22Rv1 (cell line): ENCODE results near the gene HIVEP3.
"Not testable (repeated sequence)": the region's sequence is repeated elsewhere in the genome, so short reads cannot be mapped to it uniquely, and the experiment has no call there.

Source experiments
- H3K27ac ChIP-seq: fragments of 450-650 bp; 2 replicates; pipeline ENCODE4 v1.5.1; 2017
- ZFX ChIP-seq: fragments of 450-650 bp; IDR thresholded peaks from 2 replicates; pipeline ENCODE4 v1.6.1; 2017; ENCODE audit warnings: antibody characterized with exemption, borderline replicate concordance
- TF ChIP-seq, protein P1 (sequence below): fragments of 450-650 bp; IDR thresholded peaks from 2 replicates; pipeline ENCODE4 v1.5.1; 2017; ENCODE audit warnings: mild to moderate bottlenecking

The HIVEP3 gene

DNA sequence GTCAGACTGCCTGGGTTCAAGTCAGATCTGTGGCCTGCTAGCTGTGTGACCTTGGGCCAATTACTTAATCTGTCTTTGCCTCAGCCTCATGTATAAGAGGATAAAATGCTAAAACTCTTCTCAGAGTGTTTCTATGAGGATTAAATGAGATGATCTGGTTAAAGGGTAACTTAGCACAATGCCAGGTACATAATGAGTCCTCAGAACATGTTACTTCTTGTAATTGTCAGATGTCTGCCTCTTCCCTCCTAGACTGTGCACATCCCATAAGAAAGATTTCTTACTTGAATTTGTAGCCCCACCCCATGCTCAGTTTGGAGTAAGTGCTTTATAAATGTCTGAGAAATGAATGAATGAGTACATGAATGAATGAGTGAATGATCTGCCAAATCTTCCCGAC, 34.6 kb upstream of the HIVEP3 start:
- TF ChIP-seq, protein P1, sequence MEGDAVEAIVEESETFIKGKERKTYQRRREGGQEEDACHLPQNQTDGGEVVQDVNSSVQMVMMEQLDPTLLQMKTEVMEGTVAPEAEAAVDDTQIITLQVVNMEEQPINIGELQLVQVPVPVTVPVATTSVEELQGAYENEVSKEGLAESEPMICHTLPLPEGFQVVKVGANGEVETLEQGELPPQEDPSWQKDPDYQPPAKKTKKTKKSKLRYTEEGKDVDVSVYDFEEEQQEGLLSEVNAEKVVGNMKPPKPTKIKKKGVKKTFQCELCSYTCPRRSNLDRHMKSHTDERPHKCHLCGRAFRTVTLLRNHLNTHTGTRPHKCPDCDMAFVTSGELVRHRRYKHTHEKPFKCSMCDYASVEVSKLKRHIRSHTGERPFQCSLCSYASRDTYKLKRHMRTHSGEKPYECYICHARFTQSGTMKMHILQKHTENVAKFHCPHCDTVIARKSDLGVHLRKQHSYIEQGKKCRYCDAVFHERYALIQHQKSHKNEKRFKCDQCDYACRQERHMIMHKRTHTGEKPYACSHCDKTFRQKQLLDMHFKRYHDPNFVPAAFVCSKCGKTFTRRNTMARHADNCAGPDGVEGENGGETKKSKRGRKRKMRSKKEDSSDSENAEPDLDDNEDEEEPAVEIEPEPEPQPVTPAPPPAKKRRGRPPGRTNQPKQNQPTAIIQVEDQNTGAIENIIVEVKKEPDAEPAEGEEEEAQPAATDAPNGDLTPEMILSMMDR: no peak
- TF ChIP-seq ZFX: no peak
- no peak overlapping the region for H3K27ac ChIP-seq

DNA sequence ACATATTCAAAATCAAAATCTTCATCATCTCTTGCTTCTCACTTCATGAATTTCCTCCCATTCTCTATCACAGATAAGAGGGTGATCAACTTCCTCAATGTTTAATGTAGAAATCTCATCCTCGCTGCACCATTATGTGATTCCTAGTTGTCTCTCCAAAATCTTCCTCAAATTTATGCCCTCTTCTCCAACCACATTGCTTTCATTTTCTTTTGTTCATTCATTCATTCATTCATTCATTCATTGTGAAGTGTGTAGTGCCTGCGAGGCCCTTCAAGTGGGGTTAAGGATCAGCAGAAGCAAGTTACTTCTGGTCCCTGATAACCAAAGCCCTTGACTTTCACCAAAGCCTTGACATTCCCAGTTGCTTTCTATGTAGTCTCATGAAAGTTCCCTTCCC, 33.5 kb upstream of the HIVEP3 start:
- TF ChIP-seq, protein P1: no peak
- TF ChIP-seq ZFX: no peak
- H3K27ac ChIP-seq: no peak overlapping the region

DNA sequence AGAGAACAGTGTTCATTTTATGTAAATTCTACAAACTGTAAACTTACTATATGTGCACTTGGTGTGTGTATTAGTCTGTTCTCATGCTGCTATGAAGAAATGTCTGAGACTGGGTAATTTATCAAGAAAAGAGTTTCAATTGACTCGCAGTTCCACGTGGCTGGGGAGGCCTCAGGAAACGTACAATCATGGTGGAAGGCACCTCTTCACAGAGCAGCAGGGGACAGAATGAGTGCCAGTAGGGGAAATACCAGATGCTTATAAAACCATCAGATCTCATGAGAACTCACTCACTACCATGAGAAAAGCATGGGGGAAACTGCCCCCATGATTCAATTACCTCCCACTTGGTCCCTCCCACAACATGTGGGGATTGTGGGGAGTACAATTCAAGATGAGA, 32.8 kb upstream of the HIVEP3 start:
- not testable (repeated sequence) for H3K27ac ChIP-seq

DNA sequence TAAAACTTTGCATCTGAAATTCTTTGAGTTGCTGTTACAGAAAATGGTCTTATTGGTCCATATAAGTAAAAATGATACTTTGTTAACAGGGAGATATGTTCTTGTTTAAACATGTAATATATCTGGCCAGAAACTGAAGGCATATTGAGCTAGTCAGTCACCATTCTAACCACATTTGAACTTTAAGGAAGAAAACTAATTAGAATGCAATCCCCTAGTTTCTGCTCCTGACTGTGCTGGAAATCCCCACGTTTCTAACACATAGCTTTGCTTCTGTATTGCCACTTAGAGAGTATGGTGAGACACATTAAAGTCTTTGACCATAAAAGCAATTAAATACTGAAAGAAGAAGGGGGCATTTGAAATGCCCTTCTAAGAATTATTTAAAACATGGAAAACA, 32.1 kb upstream of the HIVEP3 start:
- no peak for TF ChIP-seq ZFX
- TF ChIP-seq, protein P1: no peak
- no peak overlapping the region for H3K27ac ChIP-seq

DNA sequence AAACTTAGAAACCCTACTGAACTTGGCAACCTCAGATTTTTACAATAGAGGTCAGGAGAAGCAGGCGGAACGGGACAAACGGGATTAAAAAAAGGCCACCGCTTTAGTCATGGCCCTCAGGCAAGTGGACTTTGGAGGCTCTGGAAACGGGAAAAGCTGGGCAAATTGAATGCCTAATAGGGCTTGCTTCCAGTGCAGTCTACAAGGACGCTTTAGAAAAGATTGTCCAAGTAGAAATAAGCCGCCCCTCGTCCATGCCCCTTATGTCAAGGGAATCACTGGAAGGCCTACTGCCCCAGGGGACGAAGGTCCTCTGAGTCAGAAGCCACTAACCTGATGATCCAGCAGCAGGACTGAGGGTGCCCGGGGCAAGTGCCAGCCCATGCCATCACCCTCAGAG, 27.2 kb upstream of the HIVEP3 start:
- not testable (repeated sequence) for H3K27ac ChIP-seq

DNA sequence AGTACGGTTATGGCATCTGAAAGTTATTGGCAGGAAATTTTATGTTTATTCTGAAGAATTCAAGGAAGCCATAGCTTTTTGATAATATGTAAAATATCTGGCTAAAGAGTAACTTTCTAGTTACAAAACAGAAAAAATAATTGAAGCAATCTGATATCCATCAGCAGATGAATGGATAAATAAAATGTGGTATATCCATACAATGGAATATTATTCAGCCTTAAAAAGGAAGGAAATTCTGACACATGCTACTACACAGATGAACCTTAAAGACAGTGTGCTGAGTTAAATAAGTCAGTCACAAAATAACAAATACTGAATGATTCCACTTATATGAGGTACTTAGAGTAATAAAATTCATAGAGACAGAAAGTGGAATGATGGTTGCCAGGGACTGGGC, 25.0 kb upstream of the HIVEP3 start:
- no peak overlapping the region for H3K27ac ChIP-seq
- no peak for TF ChIP-seq ZFX
- TF ChIP-seq, protein P1: no peak

DNA sequence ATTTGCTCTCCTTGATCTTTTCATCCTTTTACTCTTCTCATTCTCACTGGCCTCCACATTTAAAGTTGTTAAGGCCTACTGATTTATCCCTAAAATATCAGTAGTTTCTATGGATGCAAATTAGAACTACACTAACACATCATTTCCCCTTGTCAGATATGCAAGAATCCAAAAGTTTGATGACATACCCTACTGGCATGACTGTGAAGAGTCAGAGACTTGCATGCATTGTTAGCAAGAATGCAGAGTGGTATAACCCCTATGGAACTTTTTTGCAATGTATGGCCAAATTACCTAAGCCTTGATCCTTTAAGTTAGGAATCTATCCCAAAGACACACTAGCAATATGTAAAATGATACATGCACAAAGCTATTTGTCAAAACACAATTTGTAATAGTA, 23.6 kb upstream of the HIVEP3 start:
- no peak overlapping the region for H3K27ac ChIP-seq
- no peak for TF ChIP-seq ZFX
- TF ChIP-seq, protein P1: no peak

DNA sequence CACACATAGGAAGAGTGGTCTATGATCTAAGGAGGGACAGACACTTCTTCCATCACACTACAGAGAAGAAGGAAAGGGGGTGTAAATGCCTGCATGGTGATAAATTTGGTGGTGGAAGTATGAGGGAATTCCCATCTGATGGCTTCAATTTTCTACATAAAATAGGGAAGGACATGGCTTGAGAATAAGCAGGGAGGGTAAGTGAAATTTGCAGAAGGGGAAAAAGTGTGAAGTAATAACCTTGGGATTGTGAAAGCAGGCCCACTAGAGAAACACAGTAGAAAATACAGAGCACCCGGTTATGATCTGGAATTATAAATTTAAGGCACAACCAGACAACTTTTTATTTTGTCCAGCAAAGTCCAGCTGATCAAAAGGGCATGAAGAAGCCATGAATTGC, 22.7 kb upstream of the HIVEP3 start:
- no peak overlapping the region for H3K27ac ChIP-seq

More for the DNA sequence above, 22.7 kb upstream of the HIVEP3 start:
- TF ChIP-seq, protein P1: no peak
- TF ChIP-seq ZFX: no peak
